ENCODE results near the gene YAE1. TPM values are rescaled to one million over a fixed set of nuclear protein-coding genes. Genes with fewer than 3 reads are reported as not detected.

Gene YAE1, protein sequence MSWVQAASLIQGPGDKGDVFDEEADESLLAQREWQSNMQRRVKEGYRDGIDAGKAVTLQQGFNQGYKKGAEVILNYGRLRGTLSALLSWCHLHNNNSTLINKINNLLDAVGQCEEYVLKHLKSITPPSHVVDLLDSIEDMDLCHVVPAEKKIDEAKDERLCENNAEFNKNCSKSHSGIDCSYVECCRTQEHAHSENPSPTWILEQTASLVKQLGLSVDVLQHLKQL
- 39.2 and 82.2 TPM in 2 replicates for total RNA-seq

DNA sequence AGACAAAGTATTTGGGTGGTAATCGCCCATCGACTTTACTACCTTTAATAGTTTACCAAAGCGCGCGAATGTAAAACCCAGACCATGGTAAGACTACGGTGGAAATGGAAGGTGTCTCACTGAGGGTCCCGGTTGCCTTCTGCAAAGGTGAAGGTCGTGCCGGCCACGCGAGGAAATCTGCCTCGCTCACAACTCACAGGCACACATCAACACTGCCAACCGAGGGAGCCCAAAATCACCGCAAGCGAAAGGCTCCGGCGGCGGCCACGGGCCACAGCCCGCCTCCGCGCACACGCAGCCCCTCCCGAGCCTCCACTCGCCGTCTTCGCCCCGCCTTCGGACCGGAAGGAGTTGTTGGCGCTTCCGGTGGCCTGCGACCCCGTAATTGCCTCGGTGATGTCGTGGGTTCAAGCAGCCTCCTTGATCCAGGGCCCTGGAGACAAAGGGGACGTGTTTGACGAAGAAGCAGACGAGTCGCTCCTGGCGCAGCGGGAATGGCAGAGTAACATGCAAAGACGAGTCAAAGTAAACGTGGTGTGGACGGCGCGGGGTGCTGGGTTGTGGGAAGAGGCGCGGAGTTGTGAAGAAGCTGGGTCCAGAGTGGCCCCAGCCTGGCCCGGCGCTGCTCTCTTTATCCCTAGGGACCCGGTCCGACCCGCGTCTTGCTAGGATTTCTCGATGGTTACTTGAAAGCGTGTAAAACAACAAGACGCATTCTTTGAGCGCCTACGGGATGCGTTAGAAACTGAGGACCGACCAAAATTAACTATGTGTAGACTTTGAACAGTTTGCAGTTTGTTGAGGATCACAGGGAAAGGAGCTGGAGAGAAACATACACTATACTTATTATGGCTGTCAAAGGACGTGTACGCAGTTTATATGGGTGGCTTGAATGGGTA is at the start of gene YAE1:
YAE1 (plus strand) TSS at position 382 of the 899 bp plus-strand sequence; CDS start at position 397, 15 bp downstream.

Other genes with a start within 250 kb of the YAE1 start
- 24.9 and 30.8 TPM in 2 replicates for gene RALA, start 57.2 kb downstream of the YAE1 start, total RNA-seq